Stimulated activated CD8-positive, alpha-beta memory T cell treated with anti-CD3 and anti-CD28 coated beads, Interleukin-2, amount 100 ng/mL, for 1 hour (primary cell): ENCODE measurements around the gene RIOX2.

Experiments
- DNase-seq, 2 donors: peaks; one replicate each; pipeline ENCODE4 v3.0.0-alpha.2; 2020; ENCODE audit warnings: low read depth in 2 of 2

Gene RIOX2

DNA sequence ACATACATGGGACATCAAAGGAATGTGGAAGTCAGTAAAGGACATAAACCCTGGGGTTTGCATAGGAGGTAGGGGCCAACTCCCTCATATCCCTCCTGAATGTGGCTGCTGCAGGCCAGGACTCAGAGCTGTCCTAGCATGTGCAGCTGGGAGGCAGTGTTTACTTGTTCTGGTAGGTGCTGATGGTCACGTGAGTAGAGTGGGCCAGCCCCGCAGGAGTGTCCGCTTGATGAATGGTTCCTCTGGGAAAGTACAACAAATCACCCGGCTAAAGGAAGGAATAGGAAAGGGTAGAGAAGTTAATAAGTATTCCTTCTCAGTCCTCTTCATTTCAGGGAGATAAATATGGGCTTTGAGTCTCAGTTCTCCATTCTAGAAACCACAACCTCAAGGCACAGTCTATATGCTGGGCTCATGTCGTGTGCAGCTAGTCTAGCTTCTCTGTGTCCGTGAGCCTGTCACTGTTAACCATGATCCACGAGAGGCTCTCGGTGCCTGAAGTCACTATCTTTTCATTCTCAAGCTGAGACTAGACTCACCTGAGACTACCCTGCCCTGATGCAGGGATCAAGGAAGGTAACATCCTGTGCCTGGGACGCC is 17.9 kb downstream of the RIOX2 start:
- DNase-seq = no peak

DNA sequence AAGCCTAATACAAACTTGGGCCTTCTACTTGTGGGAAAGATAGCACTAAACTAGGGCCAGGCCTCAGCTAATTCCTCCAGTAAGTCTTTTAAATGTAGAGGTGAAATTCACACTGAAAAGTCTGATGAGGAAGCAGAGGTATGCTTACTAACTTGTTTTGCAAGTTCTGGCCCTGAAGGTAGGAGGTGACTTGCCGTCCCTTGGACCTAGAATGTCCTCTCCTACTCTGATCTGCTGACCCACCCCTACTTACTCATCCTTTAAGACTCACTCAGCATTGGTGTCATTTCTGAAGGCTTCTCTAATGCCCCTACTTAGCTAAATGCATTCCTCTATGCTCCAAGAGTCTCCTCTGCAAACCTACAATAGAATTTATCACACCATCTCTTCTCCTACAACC is 19.4 kb downstream of the RIOX2 start:
- DNase-seq = no peak

DNA sequence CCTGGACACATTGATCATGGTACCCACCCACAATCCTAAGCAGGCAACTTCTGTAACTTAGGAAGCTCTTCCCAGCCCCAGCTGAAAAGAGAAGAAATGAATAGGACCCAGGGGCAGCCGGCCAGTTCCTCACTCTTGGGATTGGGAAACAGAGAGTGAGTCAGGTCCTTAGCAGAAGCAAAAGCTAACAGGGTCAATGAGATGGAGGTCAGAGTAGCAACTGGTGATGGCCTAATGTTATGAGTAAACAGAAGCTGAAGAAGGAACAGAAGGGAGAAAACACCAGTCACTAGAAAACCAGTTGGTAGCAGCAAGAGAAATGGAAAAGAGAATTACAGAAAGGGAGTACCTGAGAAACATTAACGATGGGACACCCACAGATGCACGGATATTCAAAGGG is 20.0 kb downstream of the RIOX2 start:
- DNase-seq = no peak

DNA sequence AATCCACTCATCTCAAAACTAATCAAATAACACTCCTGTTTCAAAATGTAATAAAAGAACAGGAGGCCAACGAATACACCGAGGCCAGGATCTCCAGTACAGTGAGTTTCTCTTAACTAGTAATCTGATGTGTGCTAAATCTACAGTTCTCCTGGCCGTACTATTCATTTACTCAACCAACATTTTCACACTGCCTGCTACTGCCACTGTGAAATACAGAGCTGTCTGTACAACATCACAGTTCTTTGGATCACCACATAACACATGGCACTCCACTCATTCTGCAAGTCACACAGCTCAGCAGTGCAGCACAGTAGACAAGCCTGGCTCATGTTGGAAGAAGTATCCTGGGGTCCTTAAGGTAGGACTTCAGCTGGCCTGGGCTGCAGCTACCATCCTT is 21.9 kb downstream of the RIOX2 start:
- DNase-seq = no peak

DNA sequence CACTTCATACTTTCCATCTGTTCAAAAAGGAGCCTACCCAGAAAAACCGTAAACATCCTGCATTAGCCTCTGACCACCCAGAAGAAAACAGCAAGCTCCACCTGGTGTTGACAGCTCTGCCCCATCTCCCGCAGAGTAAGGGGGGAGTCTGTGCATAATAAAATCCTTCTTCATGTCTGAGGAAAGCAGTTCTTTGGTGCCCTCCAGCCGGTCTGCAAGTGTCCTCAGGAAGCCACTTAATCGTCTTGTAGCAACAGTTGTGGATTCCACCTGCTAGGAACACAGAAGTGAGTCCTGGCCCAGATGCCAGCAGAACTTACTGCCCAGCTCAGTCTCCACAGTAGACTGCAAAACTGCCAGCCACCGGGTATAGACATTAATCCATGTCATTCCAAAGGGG is 22.5 kb downstream of the RIOX2 start:
- no peak for DNase-seq

DNA sequence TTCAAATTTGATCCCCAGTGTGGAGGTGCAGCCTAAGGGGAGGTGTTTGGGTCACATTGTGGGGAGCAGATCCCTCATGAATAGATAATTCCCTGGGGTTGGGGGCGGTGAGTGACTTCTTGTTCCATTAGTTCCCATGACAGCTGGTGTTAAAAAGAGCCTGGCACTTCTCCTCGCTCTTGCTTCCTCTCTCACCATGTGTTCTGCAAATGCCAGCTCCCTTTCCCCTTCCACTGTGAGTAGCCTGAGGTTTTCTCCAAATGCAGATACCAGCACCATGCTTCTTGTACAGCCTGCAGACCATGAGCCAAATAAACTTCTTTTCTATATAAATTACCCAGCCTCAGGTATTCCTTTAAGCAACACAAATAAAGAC is 23.1 kb downstream of the RIOX2 start:
- DNase-seq = no peak

DNA sequence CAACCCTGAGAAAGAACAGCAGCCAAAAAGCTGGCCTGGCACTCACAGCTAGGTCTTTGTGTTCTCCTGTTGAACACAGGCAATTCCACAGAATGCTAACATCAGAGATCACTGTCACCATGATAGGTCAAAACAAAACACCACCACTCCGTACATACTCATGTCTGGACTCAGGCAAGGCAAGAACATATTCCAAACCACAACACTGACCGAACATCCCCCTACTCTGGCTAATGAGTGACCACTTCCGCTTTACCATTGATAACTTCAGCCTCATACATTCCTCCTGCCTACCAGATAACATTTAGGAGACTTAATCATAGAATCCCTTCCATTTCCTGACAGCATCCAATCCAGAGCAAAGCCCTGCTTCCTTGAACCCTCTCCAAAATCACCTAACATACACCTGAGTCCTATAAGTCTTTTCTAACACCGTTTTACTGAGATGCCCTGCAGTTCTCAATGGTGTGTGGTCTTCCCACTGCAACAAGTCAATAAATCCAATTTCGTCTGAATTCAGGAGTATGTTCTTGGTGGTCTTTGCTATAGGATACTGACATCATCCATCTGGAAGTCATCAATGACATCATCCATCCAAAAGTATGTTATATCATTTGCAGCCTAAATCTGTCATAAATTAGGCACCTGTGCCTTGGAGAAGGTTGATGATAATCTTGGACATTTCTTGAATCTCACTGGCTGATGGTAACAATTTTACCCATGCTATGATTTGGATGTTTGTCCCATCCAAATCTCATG is 23.7 kb downstream of the RIOX2 start:
- DNase-seq = no peak

DNA sequence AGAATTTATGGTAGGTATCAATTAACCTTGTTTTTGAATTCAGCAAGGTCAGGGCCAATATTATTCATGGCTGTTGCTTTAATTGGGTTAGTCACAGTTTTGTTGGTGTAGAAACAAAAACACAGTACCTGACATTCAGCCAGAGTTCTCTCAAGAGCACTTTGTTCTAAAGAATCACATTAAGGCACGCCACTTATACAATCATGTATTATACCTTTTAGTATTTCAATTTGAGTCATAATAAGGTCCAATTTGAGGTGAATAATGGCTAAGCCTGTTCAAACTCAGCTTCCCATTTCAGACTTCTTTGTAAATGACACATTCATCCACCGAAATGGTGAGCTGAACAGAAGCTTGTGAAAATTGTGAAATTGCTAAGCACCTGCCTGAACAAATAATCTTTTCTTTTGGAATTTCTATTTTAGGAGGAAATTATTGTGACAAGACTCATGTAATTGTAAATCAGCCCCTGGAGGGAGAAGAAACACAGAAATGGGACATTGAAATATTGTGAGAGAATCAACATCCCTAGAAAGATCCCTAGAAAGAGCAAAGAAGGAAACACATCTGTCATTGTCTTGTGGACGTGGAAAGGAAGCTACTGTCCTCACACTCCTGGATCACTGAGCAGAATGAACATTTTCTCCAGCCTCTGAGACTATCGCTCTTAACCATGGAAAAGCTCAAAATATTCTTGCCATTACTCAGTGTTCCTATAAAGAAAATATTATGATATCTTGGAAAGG is 29.3 kb downstream of the RIOX2 start:
- no peak for DNase-seq

DNA sequence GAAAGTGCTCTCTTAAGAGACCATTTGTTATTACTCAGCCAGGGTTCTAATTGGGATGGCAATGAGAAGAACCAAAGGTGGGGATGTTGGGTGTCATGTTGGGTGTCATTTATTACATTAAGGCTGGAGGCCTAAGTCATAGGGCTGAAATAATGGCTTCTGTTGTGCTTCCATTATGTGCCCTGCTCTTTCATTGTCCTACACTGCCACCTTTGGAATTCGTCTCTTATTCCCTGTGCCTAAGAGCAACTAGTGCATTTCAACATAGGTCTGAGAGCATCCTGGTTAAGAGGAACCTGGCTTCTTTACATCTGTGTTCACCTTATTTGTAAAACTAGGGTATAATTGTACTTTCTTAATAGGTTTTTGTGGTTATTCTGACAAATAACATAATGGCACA is 32.2 kb downstream of the RIOX2 start:
- no peak for DNase-seq

DNA sequence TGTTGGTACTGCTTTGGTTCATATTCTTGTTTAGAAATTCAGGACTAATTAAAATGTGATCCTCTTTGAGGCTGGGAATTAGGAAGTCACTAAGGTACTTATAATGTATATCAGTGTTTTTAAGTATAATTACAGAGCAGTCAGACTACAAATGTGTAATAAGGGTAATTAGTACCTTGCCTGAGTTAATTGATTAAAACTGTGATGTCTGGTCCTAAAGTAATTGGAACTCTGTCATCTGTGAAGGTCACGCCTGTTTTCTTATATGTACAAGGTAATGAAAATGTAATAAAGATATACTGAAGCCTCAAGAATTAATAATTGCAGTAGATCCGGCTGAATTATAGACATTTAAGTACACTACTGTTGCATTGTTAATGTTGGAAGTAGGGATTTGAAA is 32.8 kb downstream of the RIOX2 start:
- DNase-seq = no peak

DNA sequence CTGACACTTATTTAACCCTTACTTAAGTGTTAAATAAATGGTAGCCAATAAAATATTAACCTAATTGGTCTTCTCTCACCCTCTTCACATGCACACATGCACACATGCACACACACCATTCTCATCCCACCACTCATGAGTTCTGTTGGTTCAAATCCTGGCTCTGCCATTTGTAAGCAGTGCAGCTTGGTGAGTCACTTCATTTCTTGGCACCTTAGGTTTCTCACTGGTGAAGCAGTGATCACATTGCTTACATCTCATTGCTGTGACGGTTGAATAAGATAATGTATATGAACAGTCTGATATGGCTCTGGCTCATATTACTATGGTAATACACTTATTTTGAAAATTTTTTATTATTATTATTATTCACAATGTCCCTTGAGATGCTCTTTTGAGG is 33.8 kb downstream of the RIOX2 start:
- DNase-seq = no peak

DNA sequence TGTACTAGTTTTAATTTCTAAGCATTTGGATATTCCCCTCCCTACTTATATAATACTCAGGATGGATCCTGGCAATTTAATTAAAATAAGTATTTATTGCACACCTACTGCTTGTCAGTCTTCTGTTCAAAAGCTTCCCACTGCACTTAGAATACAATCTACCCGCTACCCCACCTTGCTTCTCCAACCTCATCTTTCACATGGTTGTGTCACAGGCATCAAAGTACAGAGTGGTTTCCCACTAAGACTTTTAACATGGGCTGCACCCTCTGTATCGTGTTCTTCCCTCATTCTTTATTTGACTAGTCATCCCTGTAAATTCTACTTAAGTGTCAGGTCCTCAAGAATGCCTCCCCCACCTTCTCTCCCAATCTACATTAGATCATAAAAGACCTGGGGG is 35.0 kb downstream of the RIOX2 start:
- no peak for DNase-seq

DNA sequence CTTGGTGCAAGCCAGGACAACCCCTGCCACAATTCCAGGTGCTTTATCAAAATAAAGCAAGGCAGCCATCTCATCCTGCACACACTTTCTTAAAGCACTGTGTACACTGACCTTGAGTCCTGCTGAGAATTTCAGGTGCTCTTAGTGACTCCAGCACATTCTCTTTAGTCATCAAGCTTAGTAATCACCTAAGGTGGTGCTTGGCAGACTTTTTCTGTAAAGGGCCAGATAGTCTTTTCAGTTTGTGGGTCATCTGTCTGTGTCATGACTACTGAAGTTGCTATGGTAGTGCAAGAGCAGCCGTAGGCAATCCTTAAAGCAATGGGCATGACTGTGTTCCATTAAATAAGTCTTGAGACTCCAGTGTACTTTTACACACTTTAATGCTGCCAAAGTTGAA is 36.4 kb downstream of the RIOX2 start:
- no peak for DNase-seq

DNA sequence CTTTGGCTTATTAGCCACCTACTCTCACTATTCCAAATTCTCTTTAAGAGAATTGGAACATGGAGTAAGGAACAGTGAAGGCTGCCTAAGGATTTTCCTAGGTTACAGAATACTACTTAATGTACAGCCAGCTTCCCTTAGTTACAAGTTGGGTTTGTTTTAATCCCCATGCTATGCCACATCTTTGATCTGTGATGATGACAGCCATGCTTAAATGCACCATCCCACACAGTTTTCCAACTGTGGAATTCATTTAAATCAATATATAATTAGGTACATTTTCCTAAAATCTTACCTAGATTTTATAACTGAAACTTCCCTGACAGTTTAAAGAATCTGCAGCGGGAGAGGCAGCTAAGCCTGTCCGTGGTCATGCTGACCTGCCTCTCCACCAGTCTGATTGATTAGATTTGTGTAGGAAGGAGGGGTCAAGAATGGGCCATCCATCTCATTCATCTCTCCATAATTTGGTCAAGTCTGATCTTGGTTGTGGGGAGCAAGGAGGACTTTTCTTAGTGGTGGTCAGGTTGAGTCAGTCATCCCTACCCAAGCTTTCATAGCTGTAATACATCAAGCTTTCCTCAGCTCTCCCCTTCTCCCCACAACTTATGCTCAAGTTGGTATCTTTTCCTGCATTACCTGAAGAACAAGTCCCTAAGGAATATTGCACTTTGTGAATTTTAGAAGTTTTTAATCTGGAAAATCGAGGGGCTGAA is 37.1 kb downstream of the RIOX2 start:
- DNase-seq = no peak

DNA sequence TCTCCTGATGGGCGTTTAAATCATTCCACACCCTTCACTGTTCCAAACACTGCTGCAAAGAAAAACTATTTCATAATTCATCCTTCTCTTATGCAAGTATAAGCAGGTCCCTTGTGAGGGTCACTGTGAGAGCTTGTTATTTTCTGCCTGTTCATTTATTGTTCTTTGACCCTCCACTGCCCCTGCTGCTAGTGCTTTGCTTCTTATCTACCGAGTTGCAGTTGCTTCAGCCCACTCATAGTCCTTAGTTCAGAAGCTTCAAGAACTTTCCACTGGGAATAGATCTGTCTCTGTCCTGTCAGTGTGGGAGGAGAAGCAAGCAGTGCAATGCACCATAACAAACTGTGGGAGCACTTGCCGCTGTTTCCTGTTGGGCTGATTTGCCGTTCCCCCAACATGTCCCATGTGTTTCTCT is 39.8 kb downstream of the RIOX2 start:
- no peak for DNase-seq

DNA sequence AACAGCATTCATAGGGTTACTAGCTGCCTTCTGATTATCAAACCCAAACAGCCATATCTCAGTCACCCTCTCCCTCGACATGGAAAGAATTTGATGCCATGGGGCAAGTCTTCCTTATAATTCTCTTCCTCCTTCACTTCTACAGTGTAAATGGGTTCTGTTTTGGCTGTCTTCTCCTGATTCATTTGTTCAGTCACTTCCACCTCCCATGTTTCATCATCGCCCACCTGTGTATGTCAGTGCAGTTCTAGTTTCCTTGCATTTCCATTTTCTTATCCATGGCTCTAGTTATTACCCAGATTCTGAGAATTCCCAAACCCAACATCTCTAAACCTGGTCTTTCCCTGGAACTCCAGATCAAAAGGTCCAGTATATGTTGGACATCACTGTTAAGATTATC is 41.0 kb downstream of the RIOX2 start:
- DNase-seq = no peak

DNA sequence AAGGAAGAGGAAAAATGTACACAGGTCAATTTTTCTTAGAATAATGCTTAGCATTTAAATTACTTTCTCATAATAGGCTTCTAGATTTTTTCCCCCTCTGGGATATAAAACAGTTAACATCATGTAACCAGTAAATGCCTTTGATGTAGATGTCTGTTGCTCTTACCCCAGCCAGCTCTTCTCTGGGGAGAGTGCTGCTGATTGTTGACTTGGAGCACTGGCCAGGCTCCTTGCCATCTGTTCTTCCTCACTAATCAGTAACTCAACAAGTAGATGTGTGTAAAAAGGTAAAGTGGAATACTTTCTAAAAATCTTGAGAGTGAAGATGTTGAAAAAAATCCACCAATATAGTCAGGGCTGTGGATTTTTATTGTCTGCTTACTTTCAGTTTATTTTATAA is 42.2 kb downstream of the RIOX2 start:
- no peak for DNase-seq

DNA sequence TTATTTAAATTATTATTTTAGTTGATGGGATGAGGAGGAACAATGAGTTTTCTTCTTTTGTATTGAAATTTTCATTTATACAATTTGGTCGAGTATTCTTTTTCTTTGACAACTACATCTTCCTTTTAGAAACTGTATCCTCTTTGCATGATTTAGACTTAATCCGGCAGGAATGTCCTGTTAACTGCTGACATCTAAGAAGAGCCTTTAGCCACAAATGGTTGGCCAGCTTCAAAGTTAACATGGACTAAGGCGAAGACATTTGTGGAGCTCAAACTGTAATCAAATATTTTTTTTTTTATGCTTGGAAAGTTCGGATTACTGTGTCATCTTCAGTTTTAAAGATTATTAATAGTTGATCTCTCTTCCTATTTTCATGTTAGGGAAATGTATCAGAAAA is 43.2 kb downstream of the RIOX2 start:
- DNase-seq = no peak

DNA sequence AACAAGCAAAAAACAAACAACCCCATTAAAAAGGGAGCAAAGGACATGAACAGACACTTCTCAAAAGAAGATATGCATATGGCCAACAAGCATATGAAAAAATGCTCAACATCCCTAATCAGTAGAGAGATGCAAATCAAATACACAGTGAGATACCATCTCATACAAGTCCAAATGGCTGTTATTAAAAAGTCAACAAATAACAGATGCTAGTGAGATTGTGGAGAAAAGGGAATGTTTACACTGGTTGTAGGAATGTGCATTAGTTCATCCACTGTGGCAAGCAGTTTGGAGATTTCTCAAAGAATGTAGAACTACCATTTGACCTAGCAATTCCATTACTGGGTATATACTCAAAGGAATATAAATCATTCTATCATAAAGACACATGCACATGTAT is 44.5 kb downstream of the RIOX2 start:
- no peak for DNase-seq

DNA sequence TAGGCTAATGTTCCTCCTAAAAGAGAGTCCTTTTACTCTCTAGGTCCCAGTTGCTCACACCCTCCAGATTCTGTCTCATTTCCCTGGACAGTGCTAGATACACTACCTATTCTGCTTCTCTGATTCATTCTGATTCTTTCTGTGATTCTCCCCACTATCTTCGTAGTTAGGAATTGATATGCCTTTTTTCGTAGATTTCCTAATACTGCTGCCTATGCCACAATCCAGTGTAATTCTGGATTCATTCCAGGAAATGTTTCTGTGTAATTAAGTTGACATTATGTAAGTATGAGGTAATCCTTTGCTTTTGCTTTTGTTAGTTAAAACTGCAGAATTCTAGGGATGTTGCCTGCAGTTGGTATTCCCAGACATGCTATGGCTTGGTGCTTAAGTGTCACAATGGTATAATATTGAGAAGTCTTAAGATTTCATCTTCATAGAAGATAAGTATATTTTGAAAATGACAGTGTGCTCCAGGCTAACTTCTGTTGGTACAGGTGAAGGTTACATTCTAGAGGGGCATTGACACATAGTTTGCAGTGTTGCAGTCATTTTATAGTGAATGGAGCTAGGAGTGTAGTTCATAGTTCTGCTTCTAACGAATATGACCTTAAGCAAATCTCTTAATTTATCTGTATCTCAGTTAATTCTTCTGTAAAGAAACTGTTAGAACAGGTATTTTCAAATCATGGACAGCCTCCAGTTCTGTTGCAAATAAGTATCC is 54.3 kb downstream of the RIOX2 start:
- DNase-seq = no peak

DNA sequence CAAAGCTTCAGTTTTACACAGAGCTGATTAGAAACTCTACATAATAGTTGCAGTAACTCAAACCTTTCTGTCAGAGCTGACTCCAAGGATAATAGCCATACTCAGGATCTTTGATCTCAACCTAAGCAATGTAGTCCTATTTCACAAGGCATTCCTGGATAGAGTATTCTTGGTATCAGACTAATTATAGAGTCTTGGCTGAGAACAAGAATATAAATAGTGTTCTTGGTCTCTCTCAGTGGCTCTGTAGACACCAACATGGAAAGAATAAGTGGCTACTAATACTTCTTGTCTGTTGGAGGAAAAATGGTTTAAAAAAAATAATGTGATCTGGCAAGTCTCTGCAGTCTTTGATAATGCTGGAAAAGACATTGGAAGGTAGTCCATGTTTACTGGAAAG is 55.7 kb downstream of the RIOX2 start:
- no peak for DNase-seq

DNA sequence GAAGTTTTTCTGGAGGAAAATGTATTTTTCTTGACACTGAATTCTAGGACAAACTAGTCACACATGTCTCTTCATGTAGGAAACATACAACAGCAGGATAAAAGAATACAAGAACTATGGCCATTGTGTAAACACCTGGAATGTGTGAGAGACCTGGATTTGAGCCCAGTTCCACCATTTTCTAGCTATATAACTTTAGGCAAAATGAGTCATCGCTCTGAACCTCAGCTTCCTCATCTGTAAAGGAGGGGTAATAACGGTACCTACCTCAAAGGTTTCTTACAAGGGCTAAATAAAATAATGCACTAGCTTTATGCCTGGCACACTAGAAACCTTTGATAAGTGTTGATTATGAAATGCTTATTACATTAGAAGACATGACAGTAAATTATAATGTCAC is 57.8 kb downstream of the RIOX2 start:
- DNase-seq = no peak
